Measurements from ENCODE around the gene MYB.

Gene MYB

DNA sequence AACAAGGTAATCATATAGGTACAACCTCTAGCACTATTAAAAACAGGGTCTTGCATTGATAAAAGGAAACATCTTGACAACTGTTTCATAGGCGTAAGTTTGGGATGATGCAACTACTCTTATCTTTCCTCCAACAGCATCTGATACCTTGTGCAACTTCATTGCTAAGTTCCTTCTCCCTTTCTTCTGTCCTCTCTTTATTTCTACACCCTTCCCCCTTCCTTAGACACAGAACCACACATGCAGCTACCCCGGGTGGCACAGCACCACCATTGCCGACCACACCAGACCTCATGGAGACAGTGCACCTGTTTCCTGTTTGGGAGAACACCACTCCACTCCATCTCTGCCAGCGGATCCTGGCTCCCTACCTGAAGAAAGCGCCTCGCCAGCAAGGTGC lies 14.4 kb downstream of the MYB start:
- DNase-seq (ENCODE audit: low read depth): no peak
- TF ChIP-seq, protein P1, sequence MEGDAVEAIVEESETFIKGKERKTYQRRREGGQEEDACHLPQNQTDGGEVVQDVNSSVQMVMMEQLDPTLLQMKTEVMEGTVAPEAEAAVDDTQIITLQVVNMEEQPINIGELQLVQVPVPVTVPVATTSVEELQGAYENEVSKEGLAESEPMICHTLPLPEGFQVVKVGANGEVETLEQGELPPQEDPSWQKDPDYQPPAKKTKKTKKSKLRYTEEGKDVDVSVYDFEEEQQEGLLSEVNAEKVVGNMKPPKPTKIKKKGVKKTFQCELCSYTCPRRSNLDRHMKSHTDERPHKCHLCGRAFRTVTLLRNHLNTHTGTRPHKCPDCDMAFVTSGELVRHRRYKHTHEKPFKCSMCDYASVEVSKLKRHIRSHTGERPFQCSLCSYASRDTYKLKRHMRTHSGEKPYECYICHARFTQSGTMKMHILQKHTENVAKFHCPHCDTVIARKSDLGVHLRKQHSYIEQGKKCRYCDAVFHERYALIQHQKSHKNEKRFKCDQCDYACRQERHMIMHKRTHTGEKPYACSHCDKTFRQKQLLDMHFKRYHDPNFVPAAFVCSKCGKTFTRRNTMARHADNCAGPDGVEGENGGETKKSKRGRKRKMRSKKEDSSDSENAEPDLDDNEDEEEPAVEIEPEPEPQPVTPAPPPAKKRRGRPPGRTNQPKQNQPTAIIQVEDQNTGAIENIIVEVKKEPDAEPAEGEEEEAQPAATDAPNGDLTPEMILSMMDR (IDR thresholded peaks at IDR 0.05; ENCODE audit: control insufficient read depth, insufficient read depth, low read depth, low read length, missing control alignments): no peak
- no peak overlapping the region for H3K4me3 ChIP-seq (ENCODE audit: control insufficient read depth, low read depth, low read length)

DNA sequence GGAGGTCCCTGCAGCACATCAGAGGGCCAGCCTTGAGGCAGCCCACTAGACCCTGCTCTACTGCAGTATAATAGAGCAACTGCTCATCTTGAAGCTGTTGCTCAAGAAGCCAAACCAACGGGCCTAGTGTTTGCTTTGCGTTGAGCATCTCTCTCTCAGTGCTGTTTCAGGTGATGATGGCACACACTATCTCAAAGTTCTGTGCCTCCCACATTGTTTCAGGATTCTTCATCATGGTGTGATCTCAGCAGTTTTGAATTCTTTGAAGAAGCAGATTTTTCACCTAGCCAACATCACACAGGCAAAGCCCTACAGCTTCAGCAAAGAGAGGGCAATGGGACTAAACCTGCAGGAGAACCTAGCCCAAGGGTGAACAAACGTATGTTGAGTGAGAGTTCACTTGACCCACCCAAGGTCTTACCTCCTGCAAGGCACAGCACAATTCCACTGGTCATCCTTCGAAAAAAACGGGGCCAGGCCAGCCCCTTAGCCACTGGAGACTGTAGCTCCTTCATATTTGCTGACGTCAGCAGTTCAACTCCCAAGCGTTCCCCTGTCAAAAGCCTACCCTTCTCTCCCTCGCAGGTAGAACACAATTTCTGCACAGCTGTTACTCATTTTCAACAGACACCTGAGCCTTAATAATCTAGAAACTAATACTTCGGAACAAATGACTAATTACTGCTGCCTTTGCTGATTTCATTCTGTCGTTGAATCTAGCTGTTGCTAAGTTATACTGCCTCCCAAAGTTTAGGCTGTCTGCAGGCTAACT lies 15.8 kb downstream of the MYB start:
- TF ChIP-seq, protein P1 (IDR thresholded peaks at IDR 0.05; ENCODE audit: control insufficient read depth, insufficient read depth, low read depth, low read length, missing control alignments): no peak
- no peak for DNase-seq (ENCODE audit: low read depth)
- no peak overlapping the region for H3K4me3 ChIP-seq (ENCODE audit: control insufficient read depth, low read depth, low read length)

DNA sequence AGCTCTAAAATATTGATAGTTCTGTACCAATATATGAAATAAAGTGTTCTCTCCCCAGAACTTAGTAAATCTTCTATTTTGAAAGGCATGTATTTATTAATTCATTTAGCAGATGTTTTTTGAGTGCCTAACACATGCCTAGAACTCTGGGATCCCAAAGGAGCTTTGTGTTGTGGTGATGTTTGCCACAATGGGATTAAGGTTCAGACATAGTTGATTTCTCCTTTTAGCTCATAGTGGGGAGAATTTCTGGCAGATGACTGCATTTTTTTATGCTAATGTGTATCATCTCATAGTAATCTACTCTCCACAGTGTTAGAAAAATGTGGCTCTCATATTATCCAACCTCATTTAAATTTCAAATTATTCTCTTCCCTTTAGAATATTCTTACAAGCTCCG lies 21.7 kb downstream of the MYB start:
- TF ChIP-seq, protein P1 (IDR thresholded peaks at IDR 0.05; ENCODE audit: control insufficient read depth, insufficient read depth, low read depth, low read length, missing control alignments): no peak
- H3K4me3 ChIP-seq (ENCODE audit: control insufficient read depth, low read depth, low read length): no peak overlapping the region
- no peak for DNase-seq (ENCODE audit: low read depth)

DNA sequence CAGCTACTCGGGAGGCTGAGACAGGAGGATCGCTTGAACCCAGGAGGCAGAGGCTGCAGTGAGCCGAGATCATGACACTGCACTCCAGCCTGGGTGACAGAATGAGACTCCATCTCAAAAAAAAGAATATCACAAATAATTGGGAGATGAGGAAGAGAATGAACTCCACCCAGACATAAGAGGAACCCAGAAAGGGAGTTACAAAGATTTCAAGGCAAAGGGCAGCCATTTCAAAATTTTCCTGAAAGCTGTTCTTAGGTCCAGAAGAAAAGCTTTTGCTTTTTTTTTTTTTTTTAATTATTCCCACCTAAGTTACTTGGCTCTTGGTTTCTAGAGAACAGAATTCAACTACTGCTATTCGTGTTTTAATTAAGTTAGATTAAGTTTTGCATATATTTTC lies 23.8 kb downstream of the MYB start:
- H3K4me3 ChIP-seq (ENCODE audit: control insufficient read depth, low read depth, low read length): no peak overlapping the region
- no peak for DNase-seq (ENCODE audit: low read depth)
- TF ChIP-seq, protein P1 (IDR thresholded peaks at IDR 0.05; ENCODE audit: control insufficient read depth, insufficient read depth, low read depth, low read length, missing control alignments): no peak

DNA sequence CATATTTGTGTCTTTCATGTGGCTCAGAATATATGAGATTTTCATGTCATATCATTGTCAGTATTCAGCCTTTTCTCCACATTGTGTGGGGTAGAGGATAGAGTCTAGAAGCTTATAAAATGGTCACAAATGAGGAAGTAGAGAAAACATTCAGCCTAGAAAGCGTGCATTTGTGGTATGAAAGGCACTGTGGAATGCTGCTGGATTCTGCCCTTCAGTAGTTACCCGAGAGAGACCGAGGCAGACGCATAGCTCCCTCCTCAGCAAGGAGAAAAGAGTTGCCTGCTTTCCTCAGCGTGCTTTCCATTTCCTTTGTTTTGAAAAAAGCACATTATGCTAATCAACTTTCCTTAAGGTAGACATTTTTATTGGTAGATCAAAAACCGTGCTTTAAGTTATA lies 28.7 kb downstream of the MYB start:
- TF ChIP-seq, protein P1 (IDR thresholded peaks at IDR 0.05; ENCODE audit: control insufficient read depth, insufficient read depth, low read depth, low read length, missing control alignments): no peak
- DNase-seq (ENCODE audit: low read depth): no peak
- no peak overlapping the region for H3K4me3 ChIP-seq (ENCODE audit: control insufficient read depth, low read depth, low read length)

DNA sequence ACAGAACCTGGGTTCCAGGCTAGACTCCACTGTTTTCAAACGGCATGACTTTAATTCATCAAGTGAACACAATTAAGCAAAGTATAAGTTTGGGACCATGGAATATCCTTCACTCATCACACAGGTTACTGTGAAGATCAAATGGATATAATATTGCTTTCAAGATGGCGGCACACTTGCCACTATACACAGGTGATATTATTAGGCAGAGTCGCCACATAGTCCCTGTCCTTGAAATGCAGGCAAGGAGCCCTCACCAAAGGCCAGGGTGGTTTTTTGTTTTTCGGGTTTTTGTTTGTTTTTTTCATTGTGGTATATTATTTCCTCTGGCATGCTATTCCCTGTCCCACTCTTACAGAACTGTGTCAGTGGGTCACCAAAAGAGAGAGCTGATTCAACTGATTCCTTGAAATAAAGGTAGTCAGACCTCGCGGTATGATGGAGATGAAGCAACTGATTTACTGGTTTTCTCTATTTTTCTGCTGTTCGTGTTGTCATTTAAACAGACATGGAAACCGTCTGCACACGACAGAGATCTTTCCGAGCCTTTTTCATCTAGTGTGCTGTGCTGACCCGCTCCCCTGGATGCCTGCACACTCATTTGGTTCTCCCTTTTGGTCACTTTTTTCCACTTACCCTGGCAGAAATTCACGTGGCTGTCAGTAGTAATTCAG lies 29.7 kb downstream of the MYB start:
- DNase-seq (ENCODE audit: low read depth): no peak
- TF ChIP-seq, protein P1 (IDR thresholded peaks at IDR 0.05; ENCODE audit: control insufficient read depth, insufficient read depth, low read depth, low read length, missing control alignments): no peak
- no peak overlapping the region for H3K4me3 ChIP-seq (ENCODE audit: control insufficient read depth, low read depth, low read length)

All from AG09309 (cell line).